H9 (cell line): Measurements from ENCODE around the gene MRPS33. TPM values are rescaled to one million over a fixed set of nuclear protein-coding genes. Genes with fewer than 3 reads are reported as not detected.

Source experiments
- DNase-seq: peaks from one replicate; pipeline ENCODE4 v3.0.0-alpha.2; 2017
- H2AFZ ChIP-seq: one replicate; pipeline ENCODE4 v1.6.1; 2013; ENCODE audit warnings: mild to moderate bottlenecking, low read length, control low read depth, moderate library complexity
- H2AK5ac ChIP-seq: 2 replicates; pipeline ENCODE4 v1.6.1; 2013; ENCODE audit warnings: low read length, control low read depth, mixed read lengths; ENCODE audit not compliant: insufficient read length
- H2BK120ac ChIP-seq: one replicate; pipeline ENCODE4 v1.6.1; 2013; ENCODE audit warnings: low read depth, mild to moderate bottlenecking, low read length, control low read depth, inconsistent platforms; ENCODE audit not compliant: poor library complexity, severe bottlenecking
- H2BK12ac ChIP-seq: 2 replicates; pipeline ENCODE4 v1.6.1; 2013; ENCODE audit warnings: low read length, control low read depth, mixed read lengths, low read depth; ENCODE audit not compliant: insufficient read length
- H2BK15ac ChIP-seq: 2 replicates; pipeline ENCODE4 v1.6.1; 2013; ENCODE audit warnings: low read depth, low read length, control low read depth
- H2BK20ac ChIP-seq: one replicate; pipeline ENCODE4 v1.6.1; 2013; ENCODE audit warnings: low read depth, mild to moderate bottlenecking, low read length, control low read depth, inconsistent platforms; ENCODE audit not compliant: poor library complexity, severe bottlenecking
- H2BK5ac ChIP-seq: 2 replicates; pipeline ENCODE4 v1.6.1; 2013; ENCODE audit warnings: low read length, control low read depth, mixed read lengths; ENCODE audit not compliant: insufficient read length
- H3K14ac ChIP-seq: 2 replicates; pipeline ENCODE4 v1.6.1; 2013; ENCODE audit warnings: low read length, control low read depth; ENCODE audit not compliant: insufficient read depth
- H3K18ac ChIP-seq: 2 replicates; pipeline ENCODE4 v1.6.1; 2013; ENCODE audit warnings: low read depth, mild to moderate bottlenecking, mixed read lengths, low read length, control low read depth; ENCODE audit not compliant: insufficient read length
- H3K23ac ChIP-seq: 2 replicates; pipeline ENCODE4 v1.6.1; 2013; ENCODE audit warnings: low read length, control low read depth, mixed read lengths, low read depth; ENCODE audit not compliant: insufficient read length
- H3K23me2 ChIP-seq: 2 replicates; pipeline ENCODE4 v1.6.1; 2013; ENCODE audit warnings: low read depth, mild to moderate bottlenecking, mixed read lengths, low read length, control low read depth; ENCODE audit not compliant: insufficient read length, poor library complexity, severe bottlenecking
- H3K27ac ChIP-seq: 2 replicates; pipeline ENCODE4 v1.5.1; 2013; ENCODE audit warnings: low read length, control low read depth, mixed read lengths, low read depth; ENCODE audit not compliant: insufficient read length
- H3K27me3 ChIP-seq: 2 replicates; pipeline ENCODE4 v1.6.1; 2013; ENCODE audit warnings: low read length, control low read depth, inconsistent platforms; ENCODE audit not compliant: insufficient read depth
- H3K4ac ChIP-seq: 2 replicates; pipeline ENCODE4 v1.6.1; 2013; ENCODE audit warnings: low read depth, mild to moderate bottlenecking, control low read depth, inconsistent platforms, low read length, moderate library complexity
- H3K4me1 ChIP-seq: 2 replicates; pipeline ENCODE4 v1.6.1; 2013; ENCODE audit warnings: low read length, control low read depth, inconsistent platforms; ENCODE audit not compliant: insufficient read depth
- H3K4me2 ChIP-seq: 2 replicates; pipeline ENCODE4 v1.6.1; 2013; ENCODE audit warnings: low read length, control low read depth, mixed read lengths; ENCODE audit not compliant: insufficient read length, insufficient read depth
- H3K56ac ChIP-seq: 2 replicates; pipeline ENCODE4 v1.6.1; 2013; ENCODE audit warnings: low read depth, mild to moderate bottlenecking, mixed read lengths, low read length, control low read depth; ENCODE audit not compliant: insufficient read length
- H3K79me1 ChIP-seq: 2 replicates; pipeline ENCODE4 v1.6.1; 2013; ENCODE audit warnings: low read depth, mild to moderate bottlenecking, moderate library complexity, low read length, control low read depth, inconsistent platforms; ENCODE audit not compliant: insufficient read depth, poor library complexity, severe bottlenecking
- H3K79me2 ChIP-seq: 2 replicates; pipeline ENCODE4 v1.6.1; 2013; ENCODE audit warnings: low read length, control low read depth, inconsistent platforms; ENCODE audit not compliant: insufficient read depth
- H3K9ac ChIP-seq: 2 replicates; pipeline ENCODE4 v1.6.1; 2013; ENCODE audit warnings: low read length, control low read depth, mixed read lengths; ENCODE audit not compliant: insufficient read length; ENCODE audit errors: extremely low read depth
- H3K9me3 ChIP-seq: one replicate; pipeline ENCODE4 v1.6.1; 2013; ENCODE audit warnings: low read depth, low read length, inconsistent platforms; ENCODE audit not compliant: control insufficient read depth
- H3T11ph ChIP-seq: one replicate; pipeline ENCODE4 v1.6.1; 2013; ENCODE audit warnings: mild to moderate bottlenecking, low read length, control low read depth, inconsistent platforms
- H4K20me1 ChIP-seq: one replicate; pipeline ENCODE4 v1.6.1; 2013; ENCODE audit not compliant: control insufficient read depth, insufficient read length, insufficient read depth
- H4K5ac ChIP-seq: 2 replicates; pipeline ENCODE4 v1.6.1; 2013; ENCODE audit warnings: low read depth, mild to moderate bottlenecking, mixed read lengths, low read length, control low read depth; ENCODE audit not compliant: insufficient read length
- H4K8ac ChIP-seq: replicated peaks from 2 replicates; pipeline ENCODE4 v1.6.1; 2013; ENCODE audit warnings: low read length, control low read depth, mixed read lengths, low read depth; ENCODE audit not compliant: insufficient read length
- H4K91ac ChIP-seq: 2 replicates; pipeline ENCODE4 v1.6.1; 2013; ENCODE audit warnings: low read depth, mild to moderate bottlenecking, moderate library complexity, mixed read lengths, low read length, control low read depth; ENCODE audit not compliant: insufficient read length
- H3K27ac Mint-ChIP-seq, 3 experiments: 2 replicates in 2 of 3; 3 replicates in 1 of 3; pipeline ENCODE4 v1.8.0; 2020 to 2021; ENCODE audit warnings: mixed read lengths in 3 of 3, mild to moderate bottlenecking in 1 of 3, moderate library complexity in 1 of 3
- H3K27me3 Mint-ChIP-seq: 2 replicates; pipeline ENCODE4 v1.8.0; 2021; ENCODE audit warnings: low read depth, mild to moderate bottlenecking, moderate library complexity, mixed read lengths
- H3K36me3 Mint-ChIP-seq, 3 experiments: 2 replicates in 2 of 3; 3 replicates in 1 of 3; pipeline ENCODE4 v1.8.0; 2020 to 2021; ENCODE audit warnings: low read depth in 3 of 3, mixed read lengths in 3 of 3; ENCODE audit not compliant: insufficient read depth in 1 of 3
- H3K4me1 Mint-ChIP-seq, 2 experiments: 2 replicates each; pipeline ENCODE4 v1.8.0; 2020; ENCODE audit warnings: mixed read lengths in 2 of 2
- H3K4me3 Mint-ChIP-seq, 2 experiments: 2 replicates in 1 of 2; 3 replicates in 1 of 2; pipeline ENCODE4 v1.8.0; 2020 to 2021; ENCODE audit warnings: mild to moderate bottlenecking in 2 of 2, mixed read lengths in 2 of 2, moderate library complexity in 1 of 2
- H3K9me3 Mint-ChIP-seq, 2 experiments: 2 replicates in 1 of 2; 3 replicates in 1 of 2; pipeline ENCODE4 v1.8.0; 2020; ENCODE audit warnings: mild to moderate bottlenecking in 2 of 2, mixed read lengths in 2 of 2, moderate library complexity in 1 of 2
- CTCF ChIP-seq: fragments of 200-600 bp; sonication (generic); conservative IDR thresholded peaks from 3 replicates; pipeline ENCODE4 v1.8.0; 2021; ENCODE audit warnings: antibody characterized with exemption, mild to moderate bottlenecking
- WGBS: extraction: QIAGEN DNeasy Blood & Tissue Kit; methylation state at CpG from one replicate; pipeline ENCODE4 v1.1.7; 2013; ENCODE audit warnings: missing lambda C conversion rate, low lambda C conversion rate, mixed read lengths; ENCODE audit not compliant: insufficient read length; ENCODE audit errors: extremely low coverage; 5-methylcytosine and 5-hydroxymethylcytosine counted together
- total RNA-seq: library from RNA; stranded (reverse); gene quantifications from 2 replicates; pipeline ENCODE4 v1.2.1, GENCODE V29; 2021

The MRPS33 gene
- total RNA-seq, 1 experiment from 2014 or later = 64.2 TPM

GRCh38 chr7:141045842-141046620 is 31.3 kb upstream of the MRPS33 start:
- Mint-ChIP-seq H3K4me1 (peaks cover 0 to 6% of the 10 kb centered on the region in 2 experiments; a peak in 1 of 4 replicates), H3K36me3 (no peaks in the 10 kb centered on the region), H3K27me3 (peaks cover 2% of the 10 kb centered on the region; the same call in 1 of the 2 replicates), H3K4me3 (no peak overlapping the region), H3K27ac (no peak overlapping the region), H3K9me3 (peaks cover 0 to 3% of the 10 kb centered on the region in 2 experiments; a peak in 2 of 5 replicates)
- no peak overlapping the region for H2BK20ac ChIP-seq
- H3K4ac ChIP-seq = no peak overlapping the region
- no peak overlapping the region for H2BK120ac ChIP-seq
- H3K23me2 ChIP-seq = no peaks in the 10 kb centered on the region
- no CpG with 5 or more reads among the region's 7 CpGs for WGBS
- DNase-seq = no peak
- no peaks in the 10 kb centered on the region for H3K4me1 ChIP-seq
- no peak overlapping the region for H4K8ac ChIP-seq
- no peaks in the 10 kb centered on the region for H3K79me2 ChIP-seq
- no peak overlapping the region for H3K14ac ChIP-seq
- H2AK5ac ChIP-seq = no peak overlapping the region
- H3K27me3 ChIP-seq = no peaks in the 10 kb centered on the region
- no peaks in the 10 kb centered on the region for H3K79me1 ChIP-seq
- H2BK5ac ChIP-seq = no peak overlapping the region
- no peak overlapping the region for H3K18ac ChIP-seq
- no peak overlapping the region for H3K56ac ChIP-seq
- no peaks in the 10 kb centered on the region for H4K20me1 ChIP-seq
- TF ChIP-seq CTCF = no peak
- no peak overlapping the region for H2AFZ ChIP-seq
- no peak overlapping the region for H4K5ac ChIP-seq
- H3T11ph ChIP-seq = no peak overlapping the region
- H3K9ac ChIP-seq = no peak overlapping the region
- H3K27ac ChIP-seq = no peak overlapping the region
- no peak overlapping the region for H2BK12ac ChIP-seq
- no peak overlapping the region for H3K23ac ChIP-seq
- H4K91ac ChIP-seq = no peak overlapping the region
- no peaks in the 10 kb centered on the region for H3K9me3 ChIP-seq
- no peak overlapping the region for H2BK15ac ChIP-seq
- no peak overlapping the region for H3K4me2 ChIP-seq
